MM.1S (cell line): ENCODE data around the gene GRIK2.

Experiments
- DNase-seq: peaks from one replicate; pipeline ENCODE4 v3.0.0-alpha.2; 2015
- H2AFZ ChIP-seq: fragments of 300-600 bp; sonication (generic); 2 replicates; pipeline ENCODE4 v1.6.0; 2016; ENCODE audit warnings: antibody characterized with exemption, low read length
- H3F3A ChIP-seq: fragments of 300-600 bp; sonication (generic); 2 replicates; pipeline ENCODE4 v1.6.1; 2016; ENCODE audit warnings: mild to moderate bottlenecking, antibody characterized with exemption, low read length, moderate library complexity, mixed read lengths; ENCODE audit not compliant: insufficient read depth
- H3K27ac ChIP-seq: fragments of 300-600 bp; sonication (generic); 2 replicates; pipeline ENCODE4 v1.5.1; 2016; ENCODE audit warnings: mild to moderate bottlenecking, low read length
- H3K27me3 ChIP-seq: fragments of 300-600 bp; sonication (generic); replicated peaks from 2 replicates; pipeline ENCODE4 v1.6.0; 2016; ENCODE audit warnings: low read length; ENCODE audit not compliant: insufficient read depth
- H3K36me3 ChIP-seq: fragments of 300-600 bp; sonication (generic); replicated peaks from 2 replicates; pipeline ENCODE4 v1.6.1; 2016; ENCODE audit warnings: mild to moderate bottlenecking, low read length, mixed read lengths; ENCODE audit not compliant: insufficient read depth
- H3K4me1 ChIP-seq: fragments of 300-600 bp; sonication (generic); 2 replicates; pipeline ENCODE4 v1.6.1; 2016; ENCODE audit warnings: low read length, mixed read lengths
- H3K4me2 ChIP-seq: fragments of 300-600 bp; sonication (generic); 2 replicates; pipeline ENCODE4 v1.6.0; 2016; ENCODE audit warnings: low read depth, low read length
- H3K4me3 ChIP-seq: fragments of 300-600 bp; sonication (generic); 2 replicates; pipeline ENCODE4 v1.5.1; 2016; ENCODE audit warnings: low read length, mixed read lengths
- H3K79me2 ChIP-seq: fragments of 300-600 bp; sonication (generic); 2 replicates; pipeline ENCODE4 v1.6.1; 2016; ENCODE audit warnings: mixed run types, low read length, mixed read lengths
- H3K9ac ChIP-seq: fragments of 300-600 bp; sonication (generic); 2 replicates; pipeline ENCODE4 v1.6.1; 2016; ENCODE audit warnings: low read length, mixed read lengths
- H3K9me2 ChIP-seq: fragments of 300-600 bp; sonication (generic); replicated peaks from 2 replicates; pipeline ENCODE4 v1.6.1; 2016; ENCODE audit warnings: mild to moderate bottlenecking, low read length, mixed read lengths; ENCODE audit not compliant: insufficient read depth
- H3K9me3 ChIP-seq: fragments of 300-600 bp; sonication (generic); replicated peaks from 2 replicates; pipeline ENCODE4 v1.6.1; 2016; ENCODE audit warnings: mild to moderate bottlenecking, low read length, mixed read lengths; ENCODE audit not compliant: insufficient read depth
- H4K20me1 ChIP-seq: fragments of 300-600 bp; sonication (generic); 2 replicates; pipeline ENCODE4 v1.6.1; 2016; ENCODE audit warnings: mild to moderate bottlenecking, low read length, moderate library complexity, mixed read lengths; ENCODE audit not compliant: insufficient read depth
- CTCF ChIP-seq: fragments of 300-600 bp; sonication (generic); IDR thresholded peaks from 2 replicates; pipeline ENCODE4 v1.5.1; 2016; ENCODE audit warnings: antibody characterized with exemption, low read length, mixed read lengths
- EZH2 ChIP-seq: fragments of 300-600 bp; sonication (generic); optimal IDR thresholded peaks from 2 replicates; pipeline ENCODE3; 2017; ENCODE audit warnings: low read depth, mild to moderate bottlenecking, antibody characterized with exemption, low read length, mixed read lengths
- EZH2phosphoT487 ChIP-seq: fragments of 300-600 bp; sonication (generic); IDR thresholded peaks from 2 replicates; pipeline ENCODE4 v1.6.1; 2018; ENCODE audit warnings: antibody characterized with exemption, low read length

GRIK2 gene

GRCh38 chr6:101537753-101538316, 144.3 kb downstream of the GRIK2 start:
- H3K36me3 ChIP-seq, result no peaks in the 10 kb centered on the region
- no peak overlapping the region for H3K9ac ChIP-seq
- H4K20me1 ChIP-seq, result no peaks in the 10 kb centered on the region
- H3K4me1 ChIP-seq, result no peaks in the 10 kb centered on the region
- H3K4me3 ChIP-seq, result no peak overlapping the region
- no peak overlapping the region for H3K4me2 ChIP-seq
- H3K9me3 ChIP-seq, result no peaks in the 10 kb centered on the region
- H3K27me3 ChIP-seq, result no peaks in the 10 kb centered on the region
- no peaks in the 10 kb centered on the region for H3K79me2 ChIP-seq
- H2AFZ ChIP-seq, result no peak overlapping the region
- TF ChIP-seq EZH2 (no peak), EZH2phosphoT487 (no peak), CTCF (no peak)
- H3K9me2 ChIP-seq, result no peaks in the 10 kb centered on the region
- H3K27ac ChIP-seq, result no peak overlapping the region
- no peak for DNase-seq
- H3F3A ChIP-seq, result no peaks in the 10 kb centered on the region

- H3K4me3 ChIP-seq, result no peak overlapping the region
- no peaks in the 10 kb centered on the region for H3K79me2 ChIP-seq
- no peaks in the 10 kb centered on the region for H3K27me3 ChIP-seq
- H3F3A ChIP-seq, result no peaks in the 10 kb centered on the region
- no peak overlapping the region for H3K4me2 ChIP-seq
- H3K9ac ChIP-seq, result no peak overlapping the region
- no peaks in the 10 kb centered on the region for H3K4me1 ChIP-seq
- no peaks in the 10 kb centered on the region for H3K9me3 ChIP-seq
- H4K20me1 ChIP-seq, result no peaks in the 10 kb centered on the region
- DNase-seq, result no peak
- H3K9me2 ChIP-seq, result no peaks in the 10 kb centered on the region
- no peak for TF ChIP-seq EZH2phosphoT487
- TF ChIP-seq CTCF, result no peak
- no peak for TF ChIP-seq EZH2
- no peaks in the 10 kb centered on the region for H3K36me3 ChIP-seq
- no peak overlapping the region for H2AFZ ChIP-seq
- no peak overlapping the region for H3K27ac ChIP-seq
Observed at GRCh38 chr6:101539510-101540245, 146.2 kb downstream of the GRIK2 start.

GRCh38 chr6:101541894-101542293, 148.4 kb downstream of the GRIK2 start:
- Histone ChIP-seq H3F3A (no peaks in the 10 kb centered on the region), H3K79me2 (no peaks in the 10 kb centered on the region), H3K4me3 (no peak overlapping the region), H2AFZ (no peak overlapping the region), H3K27me3 (no peaks in the 10 kb centered on the region), H3K36me3 (no peaks in the 10 kb centered on the region), H3K4me2 (no peak overlapping the region), H3K4me1 (no peaks in the 10 kb centered on the region), H3K27ac (no peak overlapping the region), H4K20me1 (no peaks in the 10 kb centered on the region), H3K9me3 (no peaks in the 10 kb centered on the region), H3K9ac (no peak overlapping the region), H3K9me2 (no peaks in the 10 kb centered on the region)
- no peak for DNase-seq
- no peak for TF ChIP-seq CTCF
